Astrocyte of the spinal cord (primary cell): ENCODE results near the gene SDCBP2.

Experiments used
- DNase-seq: peaks from one replicate; pipeline ENCODE4 v3.0.0; 2011; ENCODE audit warnings: low read depth, low spot score
- H3K4me3 ChIP-seq: 2 replicates; pipeline ENCODE4 v1.5.1; 2011; ENCODE audit warnings: low read depth, mild to moderate bottlenecking, low read length, moderate library complexity
- CTCF ChIP-seq: IDR thresholded peaks from 2 replicates; pipeline ENCODE4 v1.5.1; 2012; ENCODE audit warnings: low read depth, mild to moderate bottlenecking, low read length, inconsistent platforms
- in situ Hi-C: cut with HindIII; loops from 2 replicates; pipeline ENCODE4 v1.10.0; 2017; ENCODE audit warnings: low sequenced_read_pairs

SDCBP2 gene

GRCh38 chr20:1375515-1375914 is 46.6 kb upstream of the SDCBP2 start:
- no peak for TF ChIP-seq CTCF
- peak; percentile 60 for DNase-seq
- in situ Hi-C loops: no loop called here
- no peak overlapping the region for H3K4me3 ChIP-seq

- in situ Hi-C loops: no loop called here
- no peak overlapping the region for H3K4me3 ChIP-seq
- no peak for TF ChIP-seq CTCF
- no peak for DNase-seq
These were observed 45.3 kb upstream of the SDCBP2 start for GRCh38 chr20:1374246-1374645.

GRCh38 chr20:1373614-1374013 is 44.7 kb upstream of the SDCBP2 start:
- in situ Hi-C loops: no loop called here
- H3K4me3 ChIP-seq: no peak overlapping the region
- TF ChIP-seq CTCF: no peak
- DNase-seq: no peak

- H3K4me3 ChIP-seq: no peak overlapping the region
- in situ Hi-C loops: no loop called here
- DNase-seq: no peak
- TF ChIP-seq CTCF: no peak
These were observed 44.1 kb upstream of the SDCBP2 start for GRCh38 chr20:1373036-1373435.

GRCh38 chr20:1371830-1372539 is 43.0 kb upstream of the SDCBP2 start:
- no peak for DNase-seq
- in situ Hi-C loops: no loop called here
- no peak overlapping the region for H3K4me3 ChIP-seq
- no peak for TF ChIP-seq CTCF

GRCh38 chr20:1371202-1371782 is 42.4 kb upstream of the SDCBP2 start:
- no peak overlapping the region for H3K4me3 ChIP-seq
- no peak for TF ChIP-seq CTCF
- no peak for DNase-seq
- in situ Hi-C loops: no loop called here
